Left ventricle myocardium inferior (tissue), 1 donor: Measurements from ENCODE around the gene CCDC33. TPM values are rescaled to one million over a fixed set of nuclear protein-coding genes. Genes with fewer than 3 reads are reported as not detected.

Experiments
- DNase-seq: peaks from one replicate; pipeline ENCODE4 v3.0.0-alpha.2; 2020
- H3K27ac ChIP-seq: fragments of 200-600 bp; replicated peaks from 2 replicates; pipeline ENCODE4 v1.8.0; 2021
- H3K27me3 ChIP-seq: fragments of 200-600 bp; 2 replicates; pipeline ENCODE4 v1.8.0; 2021; ENCODE audit warnings: low read depth
- H3K36me3 ChIP-seq: fragments of 200-600 bp; 2 replicates; pipeline ENCODE4 v1.8.0; 2021
- H3K4me1 ChIP-seq: fragments of 200-600 bp; 2 replicates; pipeline ENCODE4 v1.8.0; 2021
- H3K4me3 ChIP-seq: fragments of 200-600 bp; 2 replicates; pipeline ENCODE4 v1.8.0; 2021; ENCODE audit warnings: mild to moderate bottlenecking, moderate library complexity
- H3K9me3 ChIP-seq: fragments of 200-600 bp; replicated peaks from 2 replicates; pipeline ENCODE4 v1.8.0; 2021
- intact Hi-C: fragments of 100-400 bp; cut with micrococcal nuclease; formaldehyde crosslinking; loops from one replicate; pipeline ENCODE4 v1.11.0; 2022
- total RNA-seq: library from RNA; stranded (reverse); fragmentation: NEBNext Ultra II Directional; extraction: Animal tissue kit (Norgen Biotek cat#: 25700); gene quantifications from one replicate; pipeline ENCODE4 v1.2.1, GENCODE V29; 2021
- TF ChIP-seq, protein P1 (sequence below): fragments of 200-600 bp; IDR thresholded peaks from 2 replicates; pipeline ENCODE4 v1.8.0; 2021; ENCODE audit warnings: antibody characterized with exemption, mild to moderate bottlenecking, borderline replicate concordance
- donor health status: DM: no; HTN: yes; CAD: no; lungs with severe emphysema.

CCDC33 gene
- total RNA-seq, 1 donor from 2014 or later = 0.11 TPM

DNA sequence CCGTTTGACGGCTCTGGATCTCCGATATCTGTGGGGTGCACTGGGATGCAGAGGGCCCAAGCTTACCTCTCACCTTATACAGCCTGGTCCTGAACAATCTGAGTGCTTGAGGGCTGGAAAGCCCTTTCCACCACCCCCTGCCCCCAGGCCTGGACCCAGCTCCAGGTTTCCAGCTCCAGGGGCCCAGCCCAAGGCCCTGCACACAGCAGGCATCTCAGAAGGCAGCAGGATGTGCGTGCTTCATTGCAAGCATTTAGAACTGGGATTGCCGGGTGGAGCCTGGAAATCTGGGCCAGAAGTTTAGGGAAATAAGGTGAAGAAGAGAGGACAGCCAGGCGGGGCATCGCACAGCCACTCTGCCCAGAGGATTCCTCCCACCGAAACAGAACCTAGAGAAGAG, 25.6 kb downstream of the CCDC33 start:
- no peak overlapping the region for H3K27ac ChIP-seq
- intact Hi-C loops = no loop called here
- peaks cover 92% of the 10 kb centered on the region for H3K27me3 ChIP-seq

DNA sequence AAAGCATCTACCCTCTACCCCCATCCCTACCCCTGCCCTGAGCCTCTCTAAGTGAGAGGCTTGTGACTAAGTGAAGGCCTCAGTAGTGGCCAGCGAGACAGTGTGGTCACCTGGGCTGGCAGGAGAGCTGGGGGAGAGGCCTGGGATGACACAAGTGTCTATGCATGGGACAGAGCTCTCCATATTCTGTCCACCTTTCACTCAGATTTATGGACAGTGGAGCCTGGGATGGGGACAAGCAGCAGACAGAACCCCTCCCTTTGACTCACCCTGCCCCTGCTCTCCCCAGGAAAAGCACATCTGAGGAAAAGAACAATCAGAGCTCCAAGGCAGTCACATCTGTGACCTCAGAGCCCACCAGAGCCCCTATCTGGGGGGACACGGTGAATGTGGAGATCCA, 26.0 kb downstream of the CCDC33 start:
- intact Hi-C loops = no loop called here
- Histone ChIP-seq H3K27ac (no peak overlapping the region), H3K9me3 (no peaks in the 10 kb centered on the region), H3K4me3 (no peak overlapping the region), H3K4me1 (peaks cover 7% of the 10 kb centered on the region), H3K27me3 (peaks cover 92% of the 10 kb centered on the region), H3K36me3 (no peaks in the 10 kb centered on the region)
- TF ChIP-seq, protein P1, sequence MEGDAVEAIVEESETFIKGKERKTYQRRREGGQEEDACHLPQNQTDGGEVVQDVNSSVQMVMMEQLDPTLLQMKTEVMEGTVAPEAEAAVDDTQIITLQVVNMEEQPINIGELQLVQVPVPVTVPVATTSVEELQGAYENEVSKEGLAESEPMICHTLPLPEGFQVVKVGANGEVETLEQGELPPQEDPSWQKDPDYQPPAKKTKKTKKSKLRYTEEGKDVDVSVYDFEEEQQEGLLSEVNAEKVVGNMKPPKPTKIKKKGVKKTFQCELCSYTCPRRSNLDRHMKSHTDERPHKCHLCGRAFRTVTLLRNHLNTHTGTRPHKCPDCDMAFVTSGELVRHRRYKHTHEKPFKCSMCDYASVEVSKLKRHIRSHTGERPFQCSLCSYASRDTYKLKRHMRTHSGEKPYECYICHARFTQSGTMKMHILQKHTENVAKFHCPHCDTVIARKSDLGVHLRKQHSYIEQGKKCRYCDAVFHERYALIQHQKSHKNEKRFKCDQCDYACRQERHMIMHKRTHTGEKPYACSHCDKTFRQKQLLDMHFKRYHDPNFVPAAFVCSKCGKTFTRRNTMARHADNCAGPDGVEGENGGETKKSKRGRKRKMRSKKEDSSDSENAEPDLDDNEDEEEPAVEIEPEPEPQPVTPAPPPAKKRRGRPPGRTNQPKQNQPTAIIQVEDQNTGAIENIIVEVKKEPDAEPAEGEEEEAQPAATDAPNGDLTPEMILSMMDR = no peak
- no peak for DNase-seq

More for the DNA sequence above, 25.6 kb downstream of the CCDC33 start:
- Histone ChIP-seq H3K4me3 (no peak overlapping the region), H3K36me3 (no peaks in the 10 kb centered on the region), H3K4me1 (peaks cover 7% of the 10 kb centered on the region), H3K9me3 (no peaks in the 10 kb centered on the region)
- no peak for DNase-seq
- TF ChIP-seq, protein P1 = no peak

DNA sequence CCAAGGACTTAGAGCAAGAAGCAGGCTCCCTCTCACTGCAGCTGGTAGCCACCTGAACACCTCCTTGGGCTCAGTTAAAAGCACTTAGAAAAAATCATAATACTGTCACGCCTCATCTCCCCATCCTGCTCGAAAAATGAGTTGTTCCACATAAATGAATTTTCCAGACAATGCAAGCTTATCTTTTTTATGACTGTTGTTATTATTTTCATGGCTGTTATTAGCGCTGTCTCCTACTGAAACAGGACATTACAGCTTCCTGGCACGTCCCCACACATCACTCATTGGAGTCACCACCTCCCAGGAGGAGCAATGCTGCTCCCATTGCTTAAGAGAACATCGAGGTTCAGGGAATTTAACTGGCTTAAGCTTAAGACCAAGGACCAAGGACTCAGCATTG, 26.5 kb downstream of the CCDC33 start:
- H3K4me3 ChIP-seq = no peak overlapping the region
- DNase-seq = no peak
- no peak overlapping the region for H3K27ac ChIP-seq
- no peaks in the 10 kb centered on the region for H3K9me3 ChIP-seq
- TF ChIP-seq, protein P1 = no peak
- intact Hi-C loops = no loop called here
- H3K4me1 ChIP-seq = peaks cover 7% of the 10 kb centered on the region
- H3K36me3 ChIP-seq = no peaks in the 10 kb centered on the region
- peaks cover 92% of the 10 kb centered on the region for H3K27me3 ChIP-seq

DNA sequence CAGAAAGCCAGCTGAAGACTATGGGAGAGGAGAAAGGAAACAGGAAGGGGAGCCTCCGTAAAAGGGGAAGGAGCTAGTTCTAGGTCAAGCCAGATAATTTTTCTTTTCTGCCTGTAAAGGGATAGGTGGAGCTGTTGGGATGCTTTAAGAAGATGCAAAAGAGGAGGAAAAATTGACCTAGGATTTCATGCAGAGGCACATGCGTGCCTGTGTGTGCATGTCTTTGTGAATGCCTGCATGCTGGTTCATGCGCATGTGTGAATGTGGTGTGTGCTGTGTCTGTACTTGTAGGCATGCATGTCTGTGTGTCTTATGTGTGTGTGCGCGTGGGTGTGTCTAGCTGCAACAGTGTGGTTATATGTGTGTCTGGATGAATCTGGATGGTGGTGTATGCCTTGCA, 27.3 kb downstream of the CCDC33 start:
- DNase-seq = no peak
- Histone ChIP-seq H3K27me3 (peaks cover 93% of the 10 kb centered on the region), H3K9me3 (no peaks in the 10 kb centered on the region), H3K4me3 (no peak overlapping the region), H3K27ac (no peak overlapping the region), H3K4me1 (peaks cover 7% of the 10 kb centered on the region), H3K36me3 (no peaks in the 10 kb centered on the region)
- TF ChIP-seq, protein P1 = no peak
- intact Hi-C loops = no loop called here

DNA sequence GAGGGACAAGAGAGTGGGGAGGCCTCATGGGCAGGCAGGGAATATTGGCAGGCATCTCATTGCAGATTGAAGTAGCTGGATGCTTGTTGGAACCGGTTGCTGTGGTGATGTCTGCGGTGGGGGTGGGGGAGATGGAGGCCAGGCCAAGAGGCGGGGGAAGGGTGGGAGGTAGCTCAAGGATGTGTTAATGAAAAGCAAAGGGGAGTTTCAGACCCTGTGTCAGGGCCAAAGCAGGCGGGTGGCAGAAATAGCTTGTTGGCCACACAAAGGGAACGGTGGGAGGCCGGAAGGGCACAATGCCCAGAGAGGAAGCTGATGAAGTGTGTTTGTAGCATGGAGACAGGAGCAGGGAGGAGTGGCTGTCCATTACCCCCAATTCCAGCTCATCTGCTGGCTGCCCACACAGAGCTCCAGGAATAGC, 28.0 kb downstream of the CCDC33 start:
- Histone ChIP-seq H3K36me3 (no peaks in the 10 kb centered on the region), H3K4me3 (no peak overlapping the region), H3K27me3 (peaks cover 93% of the 10 kb centered on the region), H3K4me1 (peaks cover 7% of the 10 kb centered on the region), H3K9me3 (no peaks in the 10 kb centered on the region), H3K27ac (no peak overlapping the region)
- no peak for DNase-seq
- TF ChIP-seq, protein P1 = no peak
- intact Hi-C loops = no loop called here
